Parathyroid adenoma (tissue), 2 donors: ENCODE results near the gene CYGB.
A peak's percentile ranks its signal among the peaks of the same experiment; 100 is the strongest.

ENCODE experiments used
- H2AFZ ChIP-seq: fragments of 300-600 bp; sonication (generic); one replicate; pipeline ENCODE4 v1.7.0; 2017; ENCODE audit warnings: antibody characterized with exemption, mild to moderate bottlenecking
- H3K27ac ChIP-seq: fragments of 300-600 bp; sonication (generic); one replicate; pipeline ENCODE4 v1.7.0; 2017
- H3K27me3 ChIP-seq: fragments of 300-600 bp; sonication (generic); one replicate; pipeline ENCODE4 v1.7.0; 2017; ENCODE audit warnings: low read length; ENCODE audit not compliant: control insufficient read depth, insufficient read depth
- H3K36me3 ChIP-seq: fragments of 300-600 bp; sonication (generic); one replicate; pipeline ENCODE4 v1.7.0; 2017; ENCODE audit warnings: low read length; ENCODE audit not compliant: control insufficient read depth, insufficient read depth
- H3K4me1 ChIP-seq: fragments of 300-600 bp; sonication (generic); one replicate; pipeline ENCODE4 v1.7.0; 2017; ENCODE audit warnings: control low read depth
- H3K4me2 ChIP-seq: fragments of 300-600 bp; sonication (generic); one replicate; pipeline ENCODE4 v1.7.0; 2017; ENCODE audit warnings: low read length
- H3K4me3 ChIP-seq: fragments of 300-600 bp; sonication (generic); one replicate; pipeline ENCODE4 v1.7.0; 2017; ENCODE audit warnings: low read depth, low read length
- H3K79me2 ChIP-seq: fragments of 300-600 bp; sonication (generic); one replicate; pipeline ENCODE4 v1.7.0; 2017; ENCODE audit warnings: control low read depth
- H3K9ac ChIP-seq: fragments of 300-600 bp; sonication (generic); one replicate; pipeline ENCODE4 v1.7.0; 2017; ENCODE audit warnings: mild to moderate bottlenecking
- H3K9me3 ChIP-seq: fragments of 300-600 bp; sonication (generic); one replicate; pipeline ENCODE4 v1.7.0; 2017; ENCODE audit warnings: low read length; ENCODE audit not compliant: control insufficient read depth
- TF ChIP-seq, protein P1 (sequence below): fragments of 300-600 bp; sonication (generic); IDR thresholded peaks from one replicate; pipeline ENCODE4 v1.7.0; 2017; ENCODE audit warnings: antibody characterized with exemption, mild to moderate bottlenecking
- donor health status: primary hyperparathyroidism.

CYGB gene

DNA sequence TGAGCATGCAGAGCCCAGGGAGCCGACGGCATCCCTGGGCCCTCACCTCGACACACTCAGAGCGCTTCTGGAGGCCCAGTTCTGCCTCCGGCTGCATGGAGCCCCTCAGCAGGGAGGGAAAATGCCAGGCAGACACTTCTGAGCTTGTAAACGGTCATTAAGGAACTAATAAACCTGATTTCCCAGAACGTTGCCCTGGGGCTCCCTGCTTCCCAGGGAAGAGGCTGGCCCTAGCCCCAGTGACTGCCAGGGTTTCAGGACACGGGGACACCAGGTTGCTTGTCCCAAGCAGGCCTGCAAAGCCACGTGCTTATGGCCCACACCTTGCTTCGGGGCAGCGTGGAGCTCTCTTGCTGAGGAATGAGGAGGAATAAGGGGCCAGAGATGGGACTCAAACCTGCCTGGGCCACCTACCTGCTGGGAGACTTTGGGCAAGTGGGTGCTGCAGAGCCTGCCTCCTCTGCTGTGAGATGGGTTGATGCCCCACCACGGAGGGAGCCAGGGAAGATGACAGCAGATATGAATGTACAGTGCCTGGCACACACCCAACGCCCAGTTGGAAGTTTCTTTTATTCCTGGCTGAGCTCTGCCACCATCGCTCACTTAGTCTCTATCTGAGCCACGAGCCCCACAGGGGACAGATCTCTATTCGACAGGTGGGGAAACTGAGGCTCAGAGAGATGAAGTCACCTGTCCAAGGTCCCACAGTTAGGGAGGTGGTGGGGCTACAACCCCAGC is 41.7 kb downstream of the CYGB start:
- Histone ChIP-seq H2AFZ (no peak overlapping the region), H3K36me3 (no peaks in the 10 kb centered on the region), H3K4me3 (no peak overlapping the region), H3K9ac (no peak overlapping the region), H3K27me3 (no peaks in the 10 kb centered on the region), H3K9me3 (no peaks in the 10 kb centered on the region), H3K79me2 (no peaks in the 10 kb centered on the region), H3K4me1 (no peaks in the 10 kb centered on the region), H3K4me2 (no peak overlapping the region), H3K27ac (no peak overlapping the region)
- TF ChIP-seq, protein P1, sequence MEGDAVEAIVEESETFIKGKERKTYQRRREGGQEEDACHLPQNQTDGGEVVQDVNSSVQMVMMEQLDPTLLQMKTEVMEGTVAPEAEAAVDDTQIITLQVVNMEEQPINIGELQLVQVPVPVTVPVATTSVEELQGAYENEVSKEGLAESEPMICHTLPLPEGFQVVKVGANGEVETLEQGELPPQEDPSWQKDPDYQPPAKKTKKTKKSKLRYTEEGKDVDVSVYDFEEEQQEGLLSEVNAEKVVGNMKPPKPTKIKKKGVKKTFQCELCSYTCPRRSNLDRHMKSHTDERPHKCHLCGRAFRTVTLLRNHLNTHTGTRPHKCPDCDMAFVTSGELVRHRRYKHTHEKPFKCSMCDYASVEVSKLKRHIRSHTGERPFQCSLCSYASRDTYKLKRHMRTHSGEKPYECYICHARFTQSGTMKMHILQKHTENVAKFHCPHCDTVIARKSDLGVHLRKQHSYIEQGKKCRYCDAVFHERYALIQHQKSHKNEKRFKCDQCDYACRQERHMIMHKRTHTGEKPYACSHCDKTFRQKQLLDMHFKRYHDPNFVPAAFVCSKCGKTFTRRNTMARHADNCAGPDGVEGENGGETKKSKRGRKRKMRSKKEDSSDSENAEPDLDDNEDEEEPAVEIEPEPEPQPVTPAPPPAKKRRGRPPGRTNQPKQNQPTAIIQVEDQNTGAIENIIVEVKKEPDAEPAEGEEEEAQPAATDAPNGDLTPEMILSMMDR = no peak

DNA sequence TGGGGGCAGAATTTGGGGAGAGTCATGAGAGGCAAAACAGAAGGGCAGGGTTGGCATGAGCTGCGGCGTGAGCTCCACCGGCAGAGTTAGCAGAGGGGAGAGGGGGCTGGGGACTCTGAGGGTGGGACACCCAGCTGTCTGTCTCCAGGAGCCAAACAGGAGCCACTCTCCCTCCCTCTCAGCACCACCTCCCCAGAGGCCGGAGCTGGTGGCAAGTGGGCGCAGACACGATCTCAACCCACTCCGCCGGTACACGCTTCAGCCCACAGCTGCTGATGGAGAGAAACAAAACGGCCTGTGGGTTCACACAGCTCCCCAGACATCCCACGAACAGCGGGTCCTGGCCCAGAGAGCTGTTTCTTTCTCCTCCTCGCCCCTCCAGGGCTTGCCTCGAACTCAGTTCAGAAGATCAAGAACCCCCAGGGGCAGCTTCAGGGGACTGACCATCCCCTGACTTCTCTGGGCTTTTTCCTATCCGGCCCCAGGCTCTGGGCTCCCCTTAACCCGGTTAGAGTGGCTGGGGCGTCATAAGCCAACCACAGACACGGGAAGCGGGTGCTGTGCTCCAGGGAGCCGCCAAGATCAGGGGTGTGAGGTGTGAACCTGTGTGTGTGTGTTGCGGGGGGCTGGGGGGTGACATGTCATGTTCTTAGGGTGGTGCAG is 43.9 kb downstream of the CYGB start:
- peak overlapping the region; percentile 66 for H3K27ac ChIP-seq
- no peak overlapping the region for H3K4me3 ChIP-seq
- no peak overlapping the region for H3K9ac ChIP-seq

GRCh38 chr17:76492989-76493501 is 44.5 kb downstream of the CYGB start:
- Histone ChIP-seq H2AFZ (no peak overlapping the region), H3K4me1 (no peaks in the 10 kb centered on the region), H3K4me2 (peak overlapping the region; percentile 17), H3K27ac (peak overlapping the region; percentile 66), H3K36me3 (no peaks in the 10 kb centered on the region), H3K4me3 (no peak overlapping the region), H3K79me2 (no peaks in the 10 kb centered on the region), H3K27me3 (no peaks in the 10 kb centered on the region), H3K9me3 (no peaks in the 10 kb centered on the region), H3K9ac (no peak overlapping the region)
- TF ChIP-seq, protein P1 = no peak

More for the DNA sequence above, 43.9 kb downstream of the CYGB start:
- Histone ChIP-seq H3K9me3 (no peaks in the 10 kb centered on the region), H3K79me2 (no peaks in the 10 kb centered on the region), H2AFZ (no peak overlapping the region), H3K27me3 (no peaks in the 10 kb centered on the region), H3K4me2 (peak overlapping the region; percentile 17), H3K36me3 (no peaks in the 10 kb centered on the region), H3K4me1 (no peaks in the 10 kb centered on the region)
- TF ChIP-seq, protein P1 = no peak

GRCh38 chr17:76492123-76492988 is 45.2 kb downstream of the CYGB start:
- Histone ChIP-seq H3K36me3 (no peaks in the 10 kb centered on the region), H3K9ac (no peak overlapping the region), H2AFZ (no peak overlapping the region), H3K4me1 (no peaks in the 10 kb centered on the region), H3K27ac (peak overlapping the region; percentile 66), H3K4me2 (no peak overlapping the region), H3K79me2 (no peaks in the 10 kb centered on the region), H3K4me3 (no peak overlapping the region), H3K27me3 (no peaks in the 10 kb centered on the region), H3K9me3 (no peaks in the 10 kb centered on the region)
- TF ChIP-seq, protein P1 = no peak
